Activated T-cell treated with anti-CD3 and anti-CD28 coated beads, Interleukin-2, amount 50 U/mL, for 24 hours (primary cell): ENCODE data around the gene DRC1.

ENCODE experiments used
- DNase-seq: peaks from one replicate; pipeline ENCODE4 v3.0.0-alpha.2; 2020
- H3K27ac Mint-ChIP-seq: 2 replicates; pipeline ENCODE4 v1.8.0; 2020; ENCODE audit warnings: mild to moderate bottlenecking, mixed read lengths
- H3K27me3 Mint-ChIP-seq: 2 replicates; pipeline ENCODE4 v1.8.0; 2020; ENCODE audit warnings: mixed read lengths
- H3K36me3 Mint-ChIP-seq: 2 replicates; pipeline ENCODE4 v1.8.0; 2020; ENCODE audit warnings: low read depth, mixed read lengths
- H3K4me1 Mint-ChIP-seq: 2 replicates; pipeline ENCODE4 v1.8.0; 2020; ENCODE audit warnings: low read depth, mixed read lengths
- H3K4me3 Mint-ChIP-seq: 2 replicates; pipeline ENCODE4 v1.8.0; 2020; ENCODE audit warnings: mild to moderate bottlenecking, moderate library complexity, mixed read lengths
- H3K9me3 Mint-ChIP-seq: 2 replicates; pipeline ENCODE4 v1.8.0; 2020; ENCODE audit warnings: mixed read lengths

The DRC1 gene

DNA sequence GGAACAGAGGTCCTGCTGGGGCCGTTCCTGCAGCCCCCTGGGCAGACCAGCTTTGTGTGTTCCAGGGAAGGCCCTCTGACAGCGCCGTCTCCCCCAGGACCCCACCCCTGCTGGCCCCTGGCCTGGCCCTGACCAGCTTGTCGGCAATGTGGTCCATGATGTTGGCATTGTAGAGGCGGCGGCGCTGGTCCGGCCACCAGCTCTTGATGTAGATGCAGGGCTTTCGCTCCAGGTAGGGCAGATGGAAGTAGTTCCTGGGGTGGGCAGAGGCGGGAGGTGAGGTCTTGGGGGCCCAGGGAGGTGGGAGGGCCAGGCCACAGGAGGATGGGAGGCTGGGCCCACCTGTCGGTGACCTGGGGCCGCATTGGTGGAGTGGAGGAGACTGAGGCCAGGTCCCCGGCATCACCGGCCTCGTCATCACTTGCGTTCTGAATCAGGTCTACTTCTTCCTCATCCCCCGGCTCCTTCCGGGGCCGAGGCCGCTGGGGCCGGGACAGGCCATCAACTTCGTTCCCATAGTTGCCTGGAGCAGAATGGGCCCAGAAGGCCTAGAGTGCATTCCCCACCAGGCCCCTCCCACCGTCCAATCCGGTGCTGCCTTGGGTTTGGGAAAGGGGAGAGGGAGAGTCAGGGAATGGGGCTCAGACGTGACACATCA is 77.5 kb downstream of the DRC1 start:
- H3K9me3 Mint-ChIP-seq, result no peaks in the 10 kb centered on the region
- peaks cover 5% of the 10 kb centered on the region for H3K4me1 Mint-ChIP-seq
- H3K27ac Mint-ChIP-seq, result no peak overlapping the region
- H3K36me3 Mint-ChIP-seq, result no peaks in the 10 kb centered on the region
- no peak overlapping the region for H3K4me3 Mint-ChIP-seq
- DNase-seq, result no peak
- H3K27me3 Mint-ChIP-seq, result no peaks in the 10 kb centered on the region

DNA sequence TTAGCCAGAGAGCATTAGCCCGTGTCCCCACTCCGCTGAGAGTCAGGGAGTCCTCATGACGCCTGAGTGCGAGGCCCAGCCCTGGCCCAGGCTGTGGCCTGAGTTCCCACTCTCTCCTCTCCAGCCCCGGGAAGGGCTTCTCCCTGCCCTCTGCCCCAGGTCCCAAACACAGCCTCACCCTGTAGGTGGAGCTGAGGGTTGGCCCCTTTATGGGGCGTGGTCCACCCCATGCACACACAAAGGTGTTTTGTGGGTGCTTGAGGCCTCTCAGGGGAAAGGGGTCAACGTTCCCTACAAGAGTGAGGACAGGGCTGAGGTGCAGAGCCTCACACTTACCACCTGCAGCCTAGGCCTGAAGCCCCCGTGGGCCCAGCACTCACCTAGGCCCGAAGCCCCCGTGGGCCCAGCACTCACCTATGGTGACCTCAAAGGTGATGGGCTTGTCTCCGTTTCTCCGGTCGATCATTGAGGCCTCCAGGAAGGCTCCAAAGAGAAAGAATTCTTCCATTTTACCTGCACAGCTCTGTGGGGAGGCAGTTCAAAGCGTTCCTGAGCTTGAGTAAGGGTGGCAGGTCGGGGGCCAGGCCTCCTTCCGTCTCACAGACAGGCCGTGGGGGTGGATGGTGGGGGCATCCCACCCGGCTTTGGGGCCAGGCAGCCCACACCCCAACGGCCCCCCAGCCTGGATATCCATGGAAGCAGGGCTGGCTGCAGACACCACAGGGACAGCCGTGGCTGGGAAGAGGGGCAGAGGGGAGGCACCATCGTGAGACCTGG is 78.3 kb downstream of the DRC1 start:
- Mint-ChIP-seq H3K4me3 (no peak overlapping the region), H3K4me1 (peaks cover 5% of the 10 kb centered on the region), H3K9me3 (no peaks in the 10 kb centered on the region), H3K27ac (no peak overlapping the region), H3K27me3 (no peaks in the 10 kb centered on the region), H3K36me3 (no peaks in the 10 kb centered on the region)
- no peak for DNase-seq

DNA sequence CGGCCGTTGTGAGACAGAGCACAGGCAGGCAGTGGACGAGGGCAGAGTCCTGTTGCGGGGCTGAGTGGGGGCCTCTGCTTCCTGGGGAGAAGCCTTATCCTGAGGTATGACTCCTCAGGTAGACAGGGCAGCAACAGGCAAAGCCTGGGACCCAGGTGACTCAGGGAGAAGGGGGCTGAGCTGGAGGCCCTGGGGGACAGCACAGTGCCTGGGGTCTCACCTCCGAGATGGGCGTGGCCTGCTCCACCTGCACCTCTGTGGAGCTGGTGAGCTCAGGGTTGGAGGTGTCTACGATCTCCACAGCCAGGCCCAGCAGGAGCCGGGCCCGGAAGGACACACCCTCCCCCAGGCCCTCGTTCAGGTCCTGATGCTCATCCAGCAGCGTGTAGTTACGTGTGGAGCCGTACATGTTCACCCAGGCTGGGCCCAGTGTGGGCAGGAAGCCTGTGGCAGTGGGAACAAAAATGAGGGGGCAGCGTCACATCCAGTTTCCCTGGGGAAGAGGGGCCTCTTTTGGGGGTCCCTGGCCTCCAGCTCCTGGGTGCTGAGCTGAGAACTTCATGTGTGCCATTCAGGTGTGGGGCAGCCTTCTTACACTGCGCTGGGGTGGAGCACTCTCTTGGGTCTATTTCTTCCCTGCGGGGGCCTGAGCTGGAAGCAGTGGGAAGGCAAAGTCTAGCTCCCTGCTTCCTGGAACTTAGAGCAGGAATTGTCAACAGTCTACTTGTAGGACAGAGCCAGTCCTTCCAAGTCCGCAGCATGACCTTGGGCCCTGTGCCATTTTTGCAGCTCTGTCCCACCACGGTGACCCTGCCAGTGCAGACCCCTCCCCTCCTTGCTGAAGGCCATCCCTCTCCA is 79.1 kb downstream of the DRC1 start:
- no peaks in the 10 kb centered on the region for H3K36me3 Mint-ChIP-seq
- H3K4me3 Mint-ChIP-seq, result no peak overlapping the region
- H3K27ac Mint-ChIP-seq, result no peak overlapping the region
- no peaks in the 10 kb centered on the region for H3K27me3 Mint-ChIP-seq
- H3K4me1 Mint-ChIP-seq, result peaks cover 5% of the 10 kb centered on the region
- H3K9me3 Mint-ChIP-seq, result no peaks in the 10 kb centered on the region
- DNase-seq, result no peak

DNA sequence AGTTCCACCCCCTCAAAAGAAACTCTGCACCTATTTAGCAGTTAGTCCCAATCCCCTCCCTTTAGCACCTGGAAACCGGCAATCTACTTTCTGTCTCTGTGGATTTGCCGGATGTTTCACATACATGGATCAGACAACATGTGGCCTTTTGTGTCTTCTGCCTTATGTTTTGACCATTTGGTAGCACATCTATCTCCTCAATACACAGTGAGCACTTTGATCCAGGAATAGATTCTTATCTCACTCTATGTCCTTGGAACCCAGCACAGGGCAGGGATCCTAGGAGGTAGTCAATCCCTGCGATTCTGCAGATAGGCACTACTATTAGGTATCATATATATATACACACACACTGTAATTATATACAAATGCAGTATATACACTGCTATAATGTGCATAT is 80.0 kb downstream of the DRC1 start:
- H3K4me3 Mint-ChIP-seq, result no peak overlapping the region
- H3K27me3 Mint-ChIP-seq, result no peaks in the 10 kb centered on the region
- no peak overlapping the region for H3K27ac Mint-ChIP-seq
- DNase-seq, result no peak
- H3K9me3 Mint-ChIP-seq, result no peaks in the 10 kb centered on the region
- H3K4me1 Mint-ChIP-seq, result peaks cover 5% of the 10 kb centered on the region
- H3K36me3 Mint-ChIP-seq, result no peaks in the 10 kb centered on the region

DNA sequence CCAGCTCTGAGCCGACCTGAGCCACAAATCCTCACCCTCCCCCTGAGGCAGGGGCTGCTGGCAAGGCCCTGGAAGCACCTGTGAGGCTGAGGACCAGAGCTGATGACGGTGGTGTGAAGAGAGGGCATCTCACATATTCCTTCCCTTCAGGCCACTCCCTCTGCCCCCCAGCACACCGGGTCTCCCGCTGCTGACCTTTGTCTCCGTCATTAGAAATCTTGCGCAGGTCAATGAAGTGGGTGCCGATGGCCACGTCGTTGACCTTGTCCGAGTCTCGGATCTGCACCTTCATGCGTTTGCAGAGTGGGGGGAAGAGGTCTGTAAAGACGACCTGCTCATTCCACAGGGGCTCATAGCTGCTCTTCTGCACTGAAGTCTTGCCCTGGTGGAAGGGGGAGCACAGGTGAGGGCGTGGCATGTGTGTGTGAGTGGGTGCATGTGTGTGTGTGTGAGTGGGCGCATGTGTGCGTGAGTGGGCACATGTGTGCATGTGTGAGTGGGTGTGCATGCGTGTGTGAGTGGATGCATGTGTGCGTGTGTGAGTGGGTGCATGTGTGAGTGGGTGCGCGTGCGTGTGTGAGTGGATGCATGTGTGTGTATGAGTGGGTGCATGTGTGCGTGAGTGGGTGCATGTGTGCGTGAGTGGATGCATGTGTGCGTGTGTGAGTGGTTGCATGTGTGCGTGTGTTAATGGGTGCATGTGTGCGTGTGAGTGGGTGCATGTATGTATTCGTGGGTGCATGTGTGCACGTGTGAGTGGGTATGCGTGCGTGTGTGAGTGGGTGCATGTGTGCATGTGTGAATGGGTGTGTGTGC is 80.7 kb downstream of the DRC1 start:
- Mint-ChIP-seq H3K27ac (no peak overlapping the region), H3K4me1 (peaks cover 4% of the 10 kb centered on the region), H3K36me3 (no peaks in the 10 kb centered on the region), H3K9me3 (no peaks in the 10 kb centered on the region), H3K27me3 (no peaks in the 10 kb centered on the region), H3K4me3 (no peak overlapping the region)
- DNase-seq, result no peak

DNA sequence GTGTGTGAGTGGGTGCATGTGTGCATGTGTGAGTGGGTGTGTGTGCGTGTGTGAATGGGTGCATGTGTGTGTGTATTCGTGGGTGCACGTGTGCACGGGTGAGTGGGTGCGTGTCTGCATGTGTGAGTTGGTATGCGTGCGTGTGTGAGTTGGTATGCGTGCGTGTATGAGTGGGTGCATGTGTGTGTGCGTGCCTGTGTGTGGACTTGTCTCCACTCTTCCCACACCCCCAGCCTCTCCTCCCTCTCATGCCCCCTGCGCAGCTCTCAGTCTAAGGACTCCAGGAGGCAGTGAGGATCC is 81.3 kb downstream of the DRC1 start:
- no peaks in the 10 kb centered on the region for H3K27me3 Mint-ChIP-seq
- no peaks in the 10 kb centered on the region for H3K4me1 Mint-ChIP-seq
- H3K27ac Mint-ChIP-seq, result no peak overlapping the region
- H3K36me3 Mint-ChIP-seq, result no peaks in the 10 kb centered on the region
- no peaks in the 10 kb centered on the region for H3K9me3 Mint-ChIP-seq
- no peak overlapping the region for H3K4me3 Mint-ChIP-seq
- DNase-seq, result no peak

DNA sequence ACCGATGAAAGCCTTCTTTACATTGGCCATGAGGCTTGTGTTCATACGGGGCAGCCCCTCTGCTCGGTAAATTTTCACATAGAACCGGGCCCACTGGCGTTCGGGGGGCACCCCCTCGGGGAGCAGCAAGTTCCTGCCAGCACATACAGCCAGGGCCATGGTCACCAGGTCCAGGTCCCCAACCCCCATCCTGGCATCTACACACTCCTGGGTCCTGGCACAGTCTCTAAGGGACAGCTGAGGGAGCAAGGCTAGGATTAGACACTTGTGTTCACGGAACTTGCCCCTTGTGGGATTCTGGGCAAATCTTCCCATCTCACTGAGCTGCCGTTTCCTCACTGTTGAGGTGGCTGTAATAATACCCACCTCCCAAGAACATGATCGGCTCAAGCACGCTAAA is 81.8 kb downstream of the DRC1 start:
- DNase-seq, result no peak
- H3K27me3 Mint-ChIP-seq, result no peaks in the 10 kb centered on the region
- no peaks in the 10 kb centered on the region for H3K9me3 Mint-ChIP-seq
- no peaks in the 10 kb centered on the region for H3K4me1 Mint-ChIP-seq
- H3K36me3 Mint-ChIP-seq, result no peaks in the 10 kb centered on the region
- H3K4me3 Mint-ChIP-seq, result no peak overlapping the region
- no peak overlapping the region for H3K27ac Mint-ChIP-seq

DNA sequence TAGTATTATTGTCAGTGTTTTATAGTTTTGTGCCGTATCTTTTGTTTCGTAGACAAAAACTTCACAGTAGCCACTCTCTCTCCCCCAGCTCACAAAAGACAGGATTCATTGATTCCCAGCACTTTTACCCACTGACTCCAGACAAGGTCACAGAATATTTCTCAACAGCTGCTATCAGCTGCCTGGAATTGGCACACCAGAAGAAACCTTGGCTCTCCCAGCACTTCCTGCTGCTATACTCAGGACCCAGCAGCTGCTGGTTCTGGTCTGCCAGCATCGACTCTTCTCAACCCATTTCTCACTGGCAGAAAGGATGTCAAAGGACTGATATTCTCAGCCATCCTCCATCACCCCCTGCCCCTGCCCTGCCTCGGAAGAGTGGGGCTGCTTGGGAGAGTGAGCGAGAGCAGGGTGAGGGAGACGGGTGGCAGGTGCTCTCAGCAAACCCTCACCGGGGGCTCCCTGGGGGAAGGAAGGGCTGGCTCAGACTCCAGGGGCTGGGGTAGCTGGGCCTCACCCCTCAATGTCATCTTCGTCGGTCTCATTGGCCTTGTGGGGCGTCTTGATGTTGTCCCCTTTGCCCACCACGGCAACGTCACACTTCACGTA is 82.3 kb downstream of the DRC1 start:
- DNase-seq, result no peak
- no peaks in the 10 kb centered on the region for H3K36me3 Mint-ChIP-seq
- H3K4me1 Mint-ChIP-seq, result no peaks in the 10 kb centered on the region
- no peaks in the 10 kb centered on the region for H3K27me3 Mint-ChIP-seq
- no peak overlapping the region for H3K27ac Mint-ChIP-seq
- H3K9me3 Mint-ChIP-seq, result no peaks in the 10 kb centered on the region
- no peak overlapping the region for H3K4me3 Mint-ChIP-seq

DNA sequence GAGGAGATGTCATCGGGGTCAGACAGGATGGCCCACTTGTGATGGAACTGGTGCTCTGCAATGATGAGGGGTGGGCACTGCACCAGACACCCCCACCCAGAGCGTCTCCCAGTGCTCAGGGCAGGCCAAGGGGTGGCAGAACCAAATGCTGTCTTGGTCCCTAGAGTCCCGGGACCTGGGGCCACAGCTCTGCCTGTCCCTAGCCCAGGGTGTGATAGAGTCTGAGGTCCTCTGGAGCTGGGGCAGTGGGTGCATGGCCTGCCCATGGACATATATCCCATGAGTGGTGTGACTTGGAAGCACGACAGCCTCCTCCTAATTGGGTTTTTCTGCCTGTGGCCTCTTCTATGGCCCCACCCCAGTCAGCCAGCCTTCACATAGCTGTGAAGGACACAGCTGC is 82.9 kb downstream of the DRC1 start:
- H3K27ac Mint-ChIP-seq, result no peak overlapping the region
- no peaks in the 10 kb centered on the region for H3K27me3 Mint-ChIP-seq
- no peak overlapping the region for H3K4me3 Mint-ChIP-seq
- H3K4me1 Mint-ChIP-seq, result no peaks in the 10 kb centered on the region
- H3K36me3 Mint-ChIP-seq, result no peaks in the 10 kb centered on the region
- H3K9me3 Mint-ChIP-seq, result no peaks in the 10 kb centered on the region
- no peak for DNase-seq

DNA sequence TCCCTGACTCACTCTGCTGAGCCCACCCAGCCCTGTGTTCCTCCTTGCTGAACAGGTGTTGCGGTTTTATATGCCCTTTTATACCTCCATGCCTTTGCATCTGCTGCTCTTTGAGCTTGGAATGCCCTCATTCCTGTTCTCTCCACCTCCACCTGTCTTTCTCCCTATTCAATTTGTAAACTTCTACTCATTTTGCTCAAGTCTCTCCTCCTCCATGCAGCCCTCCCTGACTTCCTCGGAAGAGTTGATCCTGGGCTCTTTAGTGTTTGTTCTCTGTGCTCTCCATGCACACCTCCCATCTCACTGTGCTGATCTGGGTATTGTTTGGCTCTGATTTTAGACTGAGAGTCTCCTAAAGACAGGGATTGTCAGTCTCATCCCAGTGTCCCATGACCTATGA is 83.4 kb downstream of the DRC1 start:
- Mint-ChIP-seq H3K4me3 (no peak overlapping the region), H3K27me3 (no peaks in the 10 kb centered on the region), H3K4me1 (no peaks in the 10 kb centered on the region), H3K9me3 (no peaks in the 10 kb centered on the region), H3K36me3 (no peaks in the 10 kb centered on the region), H3K27ac (no peak overlapping the region)
- no peak for DNase-seq

DNA sequence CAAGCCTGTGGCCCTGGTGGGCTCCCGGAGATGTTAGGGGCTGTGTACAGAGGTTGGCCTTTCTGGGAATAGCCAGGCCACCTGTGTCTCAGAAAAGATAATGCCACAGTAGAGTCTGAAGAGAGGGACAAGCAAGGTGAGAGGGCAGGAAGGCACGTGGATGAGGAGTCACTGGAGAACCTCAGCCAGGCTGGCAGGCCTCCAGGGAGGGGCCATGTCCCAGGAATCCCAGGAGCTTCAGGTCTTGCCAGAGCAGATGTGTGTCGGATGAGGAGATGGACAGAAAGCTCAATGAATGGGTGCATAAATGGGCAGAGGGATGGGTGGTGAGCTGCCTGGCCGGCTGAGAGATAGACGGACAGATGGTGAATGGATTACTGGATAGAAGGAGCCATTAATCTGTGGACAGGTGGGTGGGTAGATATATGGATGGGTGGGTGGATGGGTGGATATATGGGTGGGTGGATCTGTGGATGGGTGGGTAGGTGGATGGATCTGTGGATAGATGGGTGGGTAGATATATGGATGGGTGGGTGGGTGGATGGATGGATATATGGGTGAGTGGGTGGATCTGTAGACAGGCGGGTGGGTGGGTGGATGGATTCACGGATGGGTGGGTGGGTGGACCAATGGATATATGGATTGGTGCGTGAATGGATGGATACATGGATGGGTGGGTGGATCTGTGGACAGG is 84.2 kb downstream of the DRC1 start:
- no peak for DNase-seq
- H3K27me3 Mint-ChIP-seq, result no peaks in the 10 kb centered on the region
- H3K27ac Mint-ChIP-seq, result no peak overlapping the region

DNA sequence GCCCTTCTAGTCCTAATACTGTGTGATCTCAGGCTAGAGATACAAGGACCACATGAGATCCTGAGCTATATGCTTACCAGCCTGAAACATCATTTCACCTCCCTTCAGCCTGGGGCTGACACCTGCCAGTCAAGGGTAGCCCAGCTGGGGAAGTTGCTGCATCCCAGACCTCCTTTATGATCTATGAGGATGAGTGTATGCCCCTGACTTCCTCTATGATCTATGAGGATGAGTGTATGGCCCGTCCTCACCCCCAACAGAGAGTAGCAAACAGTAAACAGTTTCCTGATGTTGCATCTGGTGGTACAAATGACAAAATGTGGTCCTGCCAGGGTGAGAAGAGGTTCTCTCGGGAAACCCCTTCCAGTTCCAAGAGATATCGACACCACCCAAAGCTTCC is 85.1 kb downstream of the DRC1 start:
- H3K4me1 Mint-ChIP-seq, result no peaks in the 10 kb centered on the region

More for the DNA sequence above, 84.2 kb downstream of the DRC1 start:
- Mint-ChIP-seq H3K9me3 (no peaks in the 10 kb centered on the region), H3K36me3 (no peaks in the 10 kb centered on the region), H3K4me1 (no peaks in the 10 kb centered on the region), H3K4me3 (no peak overlapping the region)

DNA sequence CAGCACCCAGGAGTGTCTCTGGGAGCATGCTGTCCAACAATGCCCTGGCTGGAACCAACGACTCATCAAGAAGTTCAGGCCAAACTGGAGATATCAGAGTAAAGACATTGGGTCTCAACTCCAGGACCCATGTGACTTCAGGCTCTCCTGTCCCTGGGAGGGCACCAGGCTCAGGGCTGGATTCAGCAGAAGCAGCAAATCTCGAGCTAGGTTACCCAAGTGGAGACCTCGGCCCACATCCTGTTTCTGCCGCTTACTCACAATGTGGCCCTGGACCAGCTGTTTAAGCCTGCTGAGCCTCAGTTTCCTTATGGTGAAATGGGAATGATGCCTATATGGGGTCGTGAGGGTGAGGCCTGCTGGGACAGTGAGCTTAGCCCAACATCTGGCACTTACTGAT is 85.5 kb downstream of the DRC1 start:
- H3K27me3 Mint-ChIP-seq, result no peaks in the 10 kb centered on the region

More for the DNA sequence above, 85.1 kb downstream of the DRC1 start:
- no peaks in the 10 kb centered on the region for H3K36me3 Mint-ChIP-seq
- no peaks in the 10 kb centered on the region for H3K27me3 Mint-ChIP-seq
- no peak overlapping the region for H3K27ac Mint-ChIP-seq
- H3K4me3 Mint-ChIP-seq, result no peak overlapping the region
- H3K9me3 Mint-ChIP-seq, result no peaks in the 10 kb centered on the region
- no peak for DNase-seq

More for the DNA sequence above, 85.5 kb downstream of the DRC1 start:
- Mint-ChIP-seq H3K4me3 (no peak overlapping the region), H3K4me1 (no peaks in the 10 kb centered on the region), H3K27ac (no peak overlapping the region), H3K36me3 (no peaks in the 10 kb centered on the region), H3K9me3 (no peaks in the 10 kb centered on the region)
- DNase-seq, result no peak
